GM12878 (cell line): ENCODE measurements around the gene ZNF304. TPM values are rescaled to one million over a fixed set of nuclear protein-coding genes. Genes with fewer than 3 reads are reported as not detected.

Experiments used
- ATAC-seq: fragments of 200-7000 bp; cut with Tn5 transposase; 3 replicates; pipeline ENCODE4 v1.9.1; 2020; ENCODE audit warnings: mild to moderate bottlenecking, moderate library complexity
- BruUV-seq: library from RNA; stranded (reverse); fragments of 400-500 nt; replicated peaks from 2 replicates; lab custom pipeline; 2021; lab: Mats Ljungman, UMichigan
- CTCF ChIA-PET: fragments of 300-600 bp; sonication (Branson Sonifier 250); formaldehyde crosslinking; extraction: SDS; loops from one replicate; lab custom pipeline; 2021; ENCODE audit warnings: inconsistent platforms; lab: Yijun Ruan, JAX
- POLR2A ChIA-PET: fragments of 350-600 bp; formaldehyde crosslinking; extraction: SDS; loops from one replicate; lab custom pipeline; 2021; ENCODE audit warnings: inconsistent platforms; lab: Charles Lee
- RAD21 ChIA-PET: fragments of 300-600 bp; sonication (Branson Sonifier 250); formaldehyde crosslinking; loops from one replicate; lab custom pipeline; 2023; ENCODE audit warnings: antibody characterized with exemption; ENCODE audit not compliant: unreplicated experiment; lab: Charles Lee
- SMC1A ChIA-PET: fragments of 300-600 bp; sonication (Branson Sonifier 250); formaldehyde crosslinking; loops from one replicate; lab custom pipeline; 2023; ENCODE audit not compliant: unreplicated experiment, uncharacterized antibody; lab: Charles Lee
- DNase-seq: peaks from one replicate; pipeline ENCODE4 v3.0.0-alpha.2; 2011; ENCODE audit warnings: low read depth, low spot score
- FAIRE-seq: peaks from 3 replicates; lab custom pipeline; 2011; peaks lifted over from hg19 to GRCh38; lab: Jason Lieb, UNC
- H2AFZ ChIP-seq: 2 replicates; pipeline ENCODE4 v1.6.0; 2011; ENCODE audit warnings: low read depth, low read length, control low read depth; ENCODE audit not compliant: control insufficient read depth
- H3K27ac ChIP-seq: 2 replicates; pipeline ENCODE4 v1.5.1; 2011; ENCODE audit warnings: control low read depth; ENCODE audit not compliant: control insufficient read depth, insufficient read depth
- H3K27me3 ChIP-seq, 2 experiments: replicated peaks in 1 of 2; 2 replicates each; pipeline versions ENCODE4 v1.6.0 to v1.6.1; 2011; ENCODE audit warnings: low read length in 1 of 2; ENCODE audit not compliant: control insufficient read depth in 2 of 2, insufficient read depth in 2 of 2
- H3K36me3 ChIP-seq, 2 experiments: 2 replicates each; pipeline ENCODE4 v1.5.1; 2011; ENCODE audit warnings: low read length in 1 of 2; ENCODE audit not compliant: control insufficient read depth in 2 of 2, insufficient read depth in 2 of 2
- H3K4me1 ChIP-seq: 2 replicates; pipeline ENCODE4 v1.6.1; 2011; ENCODE audit warnings: mild to moderate bottlenecking, low read length, moderate library complexity, mixed read lengths; ENCODE audit not compliant: control insufficient read depth, insufficient read depth
- H3K4me2 ChIP-seq: 2 replicates; pipeline ENCODE4 v1.6.0; 2011; ENCODE audit warnings: control low read depth; ENCODE audit not compliant: control insufficient read depth, insufficient read depth
- H3K4me3 ChIP-seq: fragments of 200-600 bp; sonication (generic); 2 replicates; pipeline ENCODE4 v1.5.1; 2016
- H3K79me2 ChIP-seq: 2 replicates; pipeline ENCODE4 v1.6.0; 2011; ENCODE audit warnings: low read length; ENCODE audit not compliant: control insufficient read depth, insufficient read depth
- H3K9ac ChIP-seq: 2 replicates; pipeline ENCODE4 v1.8.0; 2011; ENCODE audit warnings: low read length, control low read depth, mixed read lengths; ENCODE audit not compliant: control insufficient read depth, insufficient read depth
- H3K9me3 ChIP-seq: replicated peaks from 3 replicates; pipeline ENCODE4 v1.5.1; 2011; ENCODE audit warnings: mild to moderate bottlenecking, low read length; ENCODE audit not compliant: control insufficient read depth, insufficient read depth
- H4K20me1 ChIP-seq: 2 replicates; pipeline ENCODE4 v1.6.0; 2011; ENCODE audit not compliant: control insufficient read depth, insufficient read depth
- KDM1A ChIP-seq: fragments of 200-600 bp; sonication (generic); IDR thresholded peaks from 2 replicates; pipeline ENCODE4 v1.6.1; 2016; ENCODE audit warnings: borderline replicate concordance
- PML ChIP-seq: IDR thresholded peaks from 2 replicates; pipeline ENCODE4 v1.6.1; 2012; ENCODE audit warnings: low read length, inconsistent platforms
- WGBS: methylation state at CpG from one replicate; pipeline ENCODE4 v1.1.6; 2016; ENCODE audit warnings: low lambda C conversion rate; ENCODE audit not compliant: insufficient replicate concordance, insufficient coverage; ENCODE audit errors: missing lambda C conversion rate; 5-methylcytosine and 5-hydroxymethylcytosine counted together
- in situ Hi-C: fragments of 300-500 bp; cut with MboI; formaldehyde crosslinking; loops from 9 replicates; pipeline ENCODE4 v1.14.3; 2018; ENCODE audit warnings: mixed read lengths
- intact Hi-C: fragments of 100-400 bp; cut with micrococcal nuclease; formaldehyde crosslinking; loops from one replicate; pipeline ENCODE4 v1.14.2; 2022; ENCODE audit not compliant: unreplicated experiment
- polyA plus RNA-seq, 11 experiments: library from polyadenylated mRNA; depleted of rRNA in 4 of 11; unstranded in 6 of 11; stranded (reverse) in 5 of 11; fragments of >200 nt; fragmentation: Nextera tagmentation in 4 of 11; fragmentation: Illumina TruSeq in 1 of 11; extraction: Ambion mirVana in 4 of 11; extraction: Trizol in 1 of 11; gene quantifications; 1 replicate in 1 of 11; 2 replicates in 10 of 11; pipeline versions ENCODE4 v1.2.1 to v1.2.3, GENCODE V29; 2011 to 2016; ENCODE audit warnings: inconsistent platforms in 2 of 11, missing spikeins in 2 of 11, low read depth in 1 of 11
- total RNA-seq, 4 experiments: library from RNA; depleted of rRNA in 3 of 4; stranded (reverse); fragments of >200 nt in 3 of 4; fragmentation: Illumina TruSeq in 1 of 4; extraction: Trizol in 1 of 4; gene quantifications; 2 replicates each; pipeline versions ENCODE4 v1.2.1 to v1.2.3, GENCODE V29; 2013 to 2021
- TF ChIP-seq, protein P1 (sequence below): IDR thresholded peaks from 2 replicates; pipeline ENCODE4 v1.6.1; 2011; ENCODE audit warnings: borderline replicate concordance, low read depth, mild to moderate bottlenecking, moderate library complexity, low read length; ENCODE audit not compliant: insufficient read depth, poor library complexity, severe bottlenecking

The ZNF304 gene
- total and polyA plus RNA-seq, 10 of the 15 experiments (the other 5 are each of a cell fraction or from before 2014, with no cell fraction given), result 1.1 to 11.6 (median 6.9) TPM

GRCh38 chr19:57308514-57308913 lies 42.6 kb upstream of the ZNF304 start:
- ATAC-seq (no peak), DNase-seq (no peak), FAIRE-seq (no peak)
- SMC1A ChIA-PET, result no interaction called here
- H3K4me3 ChIP-seq, result no peak overlapping the region
- BruUV-seq, result no TSS peak
- H3K36me3 ChIP-seq, result peaks cover 0 to 7% of the 10 kb centered on the region in 2 experiments; a peak in 1 of 4 replicates
- no peaks in the 10 kb centered on the region for H3K27me3 ChIP-seq
- no peaks in the 10 kb centered on the region for H4K20me1 ChIP-seq
- no peak overlapping the region for H3K27ac ChIP-seq
- RAD21 ChIA-PET, result no interaction called here
- POLR2A ChIA-PET, result no interaction called here
- no peak overlapping the region for H3K9ac ChIP-seq
- no peaks in the 10 kb centered on the region for H3K79me2 ChIP-seq
- in situ Hi-C loops (no loop called here), intact Hi-C loops (no loop called here)
- no peaks in the 10 kb centered on the region for H3K4me1 ChIP-seq
- CTCF ChIA-PET, result no interaction called here
- H3K4me2 ChIP-seq, result no peak overlapping the region
- no peak for TF ChIP-seq KDM1A
- TF ChIP-seq, protein P1, sequence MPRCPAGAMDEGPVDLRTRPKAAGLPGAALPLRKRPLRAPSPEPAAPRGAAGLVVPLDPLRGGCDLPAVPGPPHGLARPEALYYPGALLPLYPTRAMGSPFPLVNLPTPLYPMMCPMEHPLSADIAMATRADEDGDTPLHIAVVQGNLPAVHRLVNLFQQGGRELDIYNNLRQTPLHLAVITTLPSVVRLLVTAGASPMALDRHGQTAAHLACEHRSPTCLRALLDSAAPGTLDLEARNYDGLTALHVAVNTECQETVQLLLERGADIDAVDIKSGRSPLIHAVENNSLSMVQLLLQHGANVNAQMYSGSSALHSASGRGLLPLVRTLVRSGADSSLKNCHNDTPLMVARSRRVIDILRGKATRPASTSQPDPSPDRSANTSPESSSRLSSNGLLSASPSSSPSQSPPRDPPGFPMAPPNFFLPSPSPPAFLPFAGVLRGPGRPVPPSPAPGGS, result peak; percentile 4
- no peaks in the 10 kb centered on the region for H3K9me3 ChIP-seq
- H2AFZ ChIP-seq, result no peak overlapping the region

DNA sequence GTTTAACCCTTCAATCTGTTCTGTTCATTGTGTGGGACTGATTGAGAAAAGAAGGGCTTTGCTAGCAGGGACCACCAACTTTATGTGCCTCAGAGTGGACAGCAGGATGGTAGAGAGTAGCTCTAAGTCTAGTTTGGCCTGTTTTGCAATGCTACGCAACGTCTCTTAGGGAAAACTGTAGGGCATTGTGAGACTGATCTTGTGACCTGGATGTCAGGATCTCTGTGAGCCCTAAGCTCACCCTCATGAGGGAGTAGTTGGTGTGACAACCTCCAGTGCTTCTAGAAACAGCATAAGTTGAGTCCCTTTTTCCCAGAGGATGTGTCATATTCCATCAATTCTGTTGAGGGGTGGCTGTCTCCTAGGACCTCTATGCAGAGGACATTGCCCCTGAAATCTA lies 40.3 kb upstream of the ZNF304 start:
- 83% methylated on average over 2 of the region's 2 CpGs for WGBS
- no peaks in the 10 kb centered on the region for H3K36me3 ChIP-seq
- POLR2A ChIA-PET, result interaction anchor here (0.6 kb wide), 1 partner anchor 34 kb away, joined by 3 read pairs; no protein-coding TSS in a partner anchor

More for the DNA sequence above, 40.3 kb upstream of the ZNF304 start:
- TF ChIP-seq PML, result no peak
- H3K27me3 ChIP-seq, result no peaks in the 10 kb centered on the region
- H3K4me3 ChIP-seq, result no peak overlapping the region
- no peak overlapping the region for H2AFZ ChIP-seq
- no peak overlapping the region for H3K9ac ChIP-seq
- no peaks in the 10 kb centered on the region for H4K20me1 ChIP-seq
- ATAC-seq (no peak), FAIRE-seq (no peak), DNase-seq (no peak)
- no peak overlapping the region for H3K4me2 ChIP-seq
- intact Hi-C loops, result no loop called here
- H3K9me3 ChIP-seq, result no peaks in the 10 kb centered on the region
- BruUV-seq, result no TSS peak
- CTCF ChIA-PET, result no interaction called here
- SMC1A ChIA-PET, result interaction anchor here (0.9 kb wide), 1 partner anchor 9 kb away, joined by 4 read pairs; no protein-coding TSS in a partner anchor
- no peaks in the 10 kb centered on the region for H3K4me1 ChIP-seq
- H3K79me2 ChIP-seq, result no peaks in the 10 kb centered on the region
- in situ Hi-C loops, result no loop called here
- RAD21 ChIA-PET, result no interaction called here
- H3K27ac ChIP-seq, result no peak overlapping the region
